ENCODE measurements around the gene KRAS.
"Not testable (repeated sequence)": the region's sequence is repeated elsewhere in the genome, so short reads cannot be mapped to it uniquely, and the experiment has no call there.

GRCh38 chr12:25292810-25293221 is 42.1 kb upstream of the KRAS start:
- TF ChIP-seq CTCF (IDR thresholded peaks at IDR 0.05; ENCODE audit: insufficient read depth, low read length, poor library complexity, severe bottlenecking); EZH2phosphoT487 (conservative IDR thresholded peaks at IDR 0.05; ENCODE audit: low read length): not testable (repeated sequence)

Measured in SU-DHL-6 (cell line).